ENCODE data around the gene GCLC. TPM values are rescaled to one million over a fixed set of nuclear protein-coding genes. Genes with fewer than 3 reads are reported as not detected.

GCLC gene
- total RNA-seq, 1 experiment from 2014 or later, result 108 TPM

DNA sequence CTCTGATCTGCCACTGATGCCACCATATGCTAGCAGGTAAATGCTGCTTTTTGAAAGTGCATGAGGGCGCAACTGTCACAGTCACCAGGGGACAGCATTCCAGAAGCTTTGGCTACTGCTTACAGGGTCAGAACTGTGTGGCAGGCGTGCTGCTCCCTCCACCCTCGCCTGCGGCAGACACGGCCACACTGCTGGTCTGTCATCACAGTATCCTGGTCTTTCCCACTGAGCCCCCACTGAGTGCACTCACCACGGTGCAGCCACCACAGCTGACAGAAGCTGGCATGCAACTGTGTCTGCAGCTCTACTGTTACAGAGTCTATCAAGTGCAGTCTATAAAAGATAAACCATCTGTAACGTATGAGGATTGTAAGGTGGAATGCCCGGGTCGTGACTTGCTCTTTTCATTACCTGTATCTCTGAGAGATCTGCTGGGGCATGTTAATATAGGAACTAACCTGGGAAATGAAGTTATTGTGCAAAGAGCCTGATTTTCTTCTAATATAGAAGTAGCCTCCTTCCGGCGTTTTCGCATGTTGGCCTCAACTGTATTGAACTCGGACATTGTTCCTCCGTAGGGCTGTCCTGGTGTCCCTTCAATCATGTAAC is 24.5 kb downstream of the GCLC start:
- POLR2A ChIA-PET, result interaction anchor here (1.7 kb wide), 1 partner anchor 23 kb away, joined by 4 read pairs; no protein-coding TSS in a partner anchor
- TF ChIP-seq, protein P1, sequence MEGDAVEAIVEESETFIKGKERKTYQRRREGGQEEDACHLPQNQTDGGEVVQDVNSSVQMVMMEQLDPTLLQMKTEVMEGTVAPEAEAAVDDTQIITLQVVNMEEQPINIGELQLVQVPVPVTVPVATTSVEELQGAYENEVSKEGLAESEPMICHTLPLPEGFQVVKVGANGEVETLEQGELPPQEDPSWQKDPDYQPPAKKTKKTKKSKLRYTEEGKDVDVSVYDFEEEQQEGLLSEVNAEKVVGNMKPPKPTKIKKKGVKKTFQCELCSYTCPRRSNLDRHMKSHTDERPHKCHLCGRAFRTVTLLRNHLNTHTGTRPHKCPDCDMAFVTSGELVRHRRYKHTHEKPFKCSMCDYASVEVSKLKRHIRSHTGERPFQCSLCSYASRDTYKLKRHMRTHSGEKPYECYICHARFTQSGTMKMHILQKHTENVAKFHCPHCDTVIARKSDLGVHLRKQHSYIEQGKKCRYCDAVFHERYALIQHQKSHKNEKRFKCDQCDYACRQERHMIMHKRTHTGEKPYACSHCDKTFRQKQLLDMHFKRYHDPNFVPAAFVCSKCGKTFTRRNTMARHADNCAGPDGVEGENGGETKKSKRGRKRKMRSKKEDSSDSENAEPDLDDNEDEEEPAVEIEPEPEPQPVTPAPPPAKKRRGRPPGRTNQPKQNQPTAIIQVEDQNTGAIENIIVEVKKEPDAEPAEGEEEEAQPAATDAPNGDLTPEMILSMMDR (IDR thresholded peaks at IDR 0.05; ENCODE audit: unreplicated experiment), result no peak
- Mint-ChIP-seq H3K9me3 (ENCODE audit: unreplicated experiment) (no peaks in the 10 kb centered on the region), H3K36me3 (ENCODE audit: insufficient read depth, unreplicated experiment) (peaks cover 53% of the 10 kb centered on the region), H3K27me3 (ENCODE audit: insufficient read depth, unreplicated experiment) (no peaks in the 10 kb centered on the region), H3K27ac (ENCODE audit: low read depth, unreplicated experiment) (no peak overlapping the region), H3K4me3 (ENCODE audit: unreplicated experiment) (no peak overlapping the region), H3K4me1 (ENCODE audit: insufficient read depth, unreplicated experiment) (peaks cover 43% of the 10 kb centered on the region)
- no peak for DNase-seq (ENCODE audit: unreplicated experiment)
- CTCF ChIA-PET, result interaction anchor here (0.6 to 1.5 kb wide), 2 partner anchors 36 to 131 kb away, joined by 3 to 6 read pairs; no protein-coding TSS in a partner anchor
- intact Hi-C loops (cut with micrococcal nuclease), result no loop called here
- no TSS peak for BruUV-seq (replicated peaks)

DNA sequence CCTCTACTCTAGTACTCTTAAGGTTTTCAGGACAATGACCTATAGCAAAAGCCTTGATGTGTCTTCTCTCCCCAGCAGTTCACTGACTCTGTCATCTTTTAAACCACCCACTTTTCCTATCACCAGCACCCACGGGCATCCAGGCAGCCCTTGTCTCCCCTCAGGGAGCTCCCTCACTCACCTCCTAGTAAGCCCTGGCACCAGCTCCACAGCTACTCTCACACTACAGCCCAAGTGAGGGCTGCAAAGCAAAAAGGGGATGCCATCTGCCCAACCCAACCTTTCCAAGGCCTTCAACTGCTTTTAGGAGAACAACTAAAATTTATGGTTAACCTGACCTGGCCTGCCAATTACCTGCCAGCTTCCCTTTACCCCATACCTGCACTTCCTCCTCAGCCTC is 26.0 kb downstream of the GCLC start:
- TF ChIP-seq, protein P1 (IDR thresholded peaks at IDR 0.05; ENCODE audit: unreplicated experiment), result no peak
- H3K4me3 Mint-ChIP-seq (ENCODE audit: unreplicated experiment), result no peak overlapping the region
- BruUV-seq (replicated peaks), result no TSS peak
- no peaks in the 10 kb centered on the region for H3K9me3 Mint-ChIP-seq (ENCODE audit: unreplicated experiment)
- ChIA-PET POLR2A (interaction anchor here (0.6 to 1.7 kb wide), 3 partner anchors 25 to 357 kb away, joined by 3 to 4 read pairs (median 3); no protein-coding TSS in a partner anchor), CTCF (interaction anchor here (0.9 to 1.6 kb wide), 3 partner anchors 13 to 26 kb away, joined by 3 to 5 read pairs (median 5); no protein-coding TSS in a partner anchor)
- H3K36me3 Mint-ChIP-seq (ENCODE audit: insufficient read depth, unreplicated experiment), result peaks cover 65% of the 10 kb centered on the region
- no peaks in the 10 kb centered on the region for H3K27me3 Mint-ChIP-seq (ENCODE audit: insufficient read depth, unreplicated experiment)
- peak overlapping the region; percentile 76 for H3K27ac Mint-ChIP-seq (ENCODE audit: low read depth, unreplicated experiment)
- intact Hi-C loops (cut with micrococcal nuclease), result no loop called here
- H3K4me1 Mint-ChIP-seq (ENCODE audit: insufficient read depth, unreplicated experiment), result peaks cover 34% of the 10 kb centered on the region
- no peak for DNase-seq (ENCODE audit: unreplicated experiment)

DNA sequence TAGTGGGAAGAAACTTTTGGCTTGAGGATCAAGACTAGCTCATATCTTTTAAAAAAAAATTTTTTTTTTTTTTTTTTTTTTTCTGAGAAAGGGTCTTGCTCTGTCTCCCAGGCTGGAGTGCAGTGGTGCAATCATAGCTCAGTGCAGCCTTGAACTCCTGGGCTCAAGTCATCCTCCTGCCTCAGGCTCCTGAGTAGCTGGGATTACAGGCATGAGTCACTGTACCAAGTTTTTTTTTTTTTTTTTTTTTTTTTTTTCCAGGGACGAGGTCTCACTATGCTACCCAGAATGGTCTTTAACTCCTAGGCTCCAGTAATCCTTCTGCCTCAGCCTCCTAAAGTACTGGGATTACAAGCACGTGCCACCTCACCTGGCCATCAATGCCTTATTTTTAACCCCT is 27.9 kb downstream of the GCLC start:
- Mint-ChIP-seq H3K27ac (ENCODE audit: low read depth, unreplicated experiment) (no peak overlapping the region), H3K9me3 (ENCODE audit: unreplicated experiment) (no peaks in the 10 kb centered on the region), H3K4me1 (ENCODE audit: insufficient read depth, unreplicated experiment) (peaks cover 25% of the 10 kb centered on the region), H3K4me3 (ENCODE audit: unreplicated experiment) (no peak overlapping the region), H3K27me3 (ENCODE audit: insufficient read depth, unreplicated experiment) (no peaks in the 10 kb centered on the region), H3K36me3 (ENCODE audit: insufficient read depth, unreplicated experiment) (peaks cover 73% of the 10 kb centered on the region)
- TF ChIP-seq, protein P1 (IDR thresholded peaks at IDR 0.05; ENCODE audit: unreplicated experiment), result no peak
- intact Hi-C loops (cut with micrococcal nuclease), result no loop called here
- POLR2A ChIA-PET, result interaction anchor here (1.2 to 1.8 kb wide), 4 partner anchors 9 to 20 kb away, joined by 3 to 9 read pairs (median 8); no protein-coding TSS in a partner anchor
- DNase-seq (ENCODE audit: unreplicated experiment), result peak; percentile 63
- CTCF ChIA-PET, result interaction anchor here (0.6 to 1.7 kb wide), 6 partner anchors 9 to 197 kb away, joined by 3 to 6 read pairs (median 4); no protein-coding TSS in a partner anchor
- no TSS peak for BruUV-seq (replicated peaks)

DNA sequence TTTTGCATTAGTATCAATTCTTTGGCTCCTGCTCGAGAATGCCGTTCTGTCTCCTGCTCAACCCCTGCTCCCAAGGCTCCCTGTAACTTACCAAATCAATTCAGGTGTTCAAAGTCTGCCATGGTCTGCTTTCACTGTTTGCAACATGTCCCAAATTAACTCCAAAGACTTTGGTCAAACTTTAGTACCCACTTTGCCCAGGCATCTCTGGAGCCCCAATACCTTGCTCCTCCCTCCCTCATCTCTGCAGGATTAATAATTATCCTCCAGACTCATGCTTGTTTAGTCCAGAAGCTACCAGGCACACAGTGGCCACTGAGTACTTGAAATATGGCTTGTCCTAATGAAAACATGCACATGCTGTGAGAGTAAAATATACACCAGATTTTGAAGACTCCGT is 30.2 kb downstream of the GCLC start:
- CTCF ChIA-PET, result interaction anchor here (0.6 to 1.1 kb wide), 2 partner anchors 18 to 21 kb away, joined by 3 read pairs; no protein-coding TSS in a partner anchor
- intact Hi-C loops (cut with micrococcal nuclease), result no loop called here

More for the DNA sequence above, 30.2 kb downstream of the GCLC start:
- Mint-ChIP-seq H3K4me1 (ENCODE audit: insufficient read depth, unreplicated experiment) (peaks cover 25% of the 10 kb centered on the region), H3K27ac (ENCODE audit: low read depth, unreplicated experiment) (no peak overlapping the region), H3K36me3 (ENCODE audit: insufficient read depth, unreplicated experiment) (peaks cover 81% of the 10 kb centered on the region), H3K27me3 (ENCODE audit: insufficient read depth, unreplicated experiment) (no peaks in the 10 kb centered on the region), H3K9me3 (ENCODE audit: unreplicated experiment) (no peaks in the 10 kb centered on the region), H3K4me3 (ENCODE audit: unreplicated experiment) (no peak overlapping the region)
- TF ChIP-seq, protein P1 (IDR thresholded peaks at IDR 0.05; ENCODE audit: unreplicated experiment), result no peak
- no TSS peak for BruUV-seq (replicated peaks)
- no peak for DNase-seq (ENCODE audit: unreplicated experiment)
- POLR2A ChIA-PET, result interaction anchor here (1.1 to 1.5 kb wide), 2 partner anchors 86 to 131 kb away, joined by 3 to 4 read pairs; no protein-coding TSS in a partner anchor

Measured in MCF 10A (cell line).